HT-29 (cell line): ENCODE data around the gene FGG. TPM values are rescaled to one million over a fixed set of nuclear protein-coding genes. Genes with fewer than 3 reads are reported as not detected.
A peak's percentile ranks its signal among the peaks of the same experiment; 100 is the strongest.

Source experiments
- DNase-seq: peaks from one replicate; pipeline ENCODE4 v3.0.0-alpha.2; 2015; ENCODE audit warnings: low spot score
- total RNA-seq: library from RNA; depleted of rRNA; stranded (reverse); fragments of >200 nt; shearing (Covaris generic); gene quantifications from 2 replicates; pipeline ENCODE4 v1.2.3, GENCODE V29; 2014

FGG gene
- total RNA-seq, 1 experiment from 2014 or later, result not detected

DNA sequence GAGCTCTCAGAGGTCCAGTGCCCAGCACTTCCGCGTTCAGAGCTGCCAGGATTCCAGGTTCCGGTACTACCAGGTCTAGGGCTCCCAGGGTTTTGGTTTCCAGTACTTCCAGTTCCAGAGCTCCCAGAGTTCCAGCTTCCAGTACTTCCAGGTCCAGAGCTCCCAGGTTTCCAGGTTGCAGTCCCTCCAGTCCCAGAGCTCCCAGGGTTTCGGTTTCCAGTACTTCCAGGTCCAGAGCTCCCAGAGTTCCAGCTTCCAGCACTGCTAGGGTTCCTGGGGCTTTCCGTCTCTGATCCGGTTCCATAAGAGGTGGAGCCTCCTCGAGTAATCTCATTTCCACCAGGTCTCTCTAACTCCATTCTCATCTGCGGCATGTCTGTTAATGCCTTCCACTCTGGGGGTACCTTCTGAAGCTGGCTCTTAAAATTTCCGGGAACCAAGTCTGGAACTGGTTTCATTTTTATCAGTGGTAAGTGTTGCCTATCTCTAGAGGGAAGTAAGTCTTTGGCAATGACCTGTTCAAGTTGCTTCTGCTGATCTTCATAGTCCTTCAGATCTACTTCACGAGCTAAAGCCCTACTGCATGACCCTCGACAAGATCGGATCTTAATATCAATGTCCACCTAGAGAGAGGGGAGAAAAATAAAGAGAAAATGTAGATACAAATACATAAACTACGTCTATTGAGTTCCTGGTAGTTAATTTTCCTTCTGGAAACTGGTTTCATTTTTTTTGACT, 26.0 kb downstream of the FGG start:
- DNase-seq, result no peak

DNA sequence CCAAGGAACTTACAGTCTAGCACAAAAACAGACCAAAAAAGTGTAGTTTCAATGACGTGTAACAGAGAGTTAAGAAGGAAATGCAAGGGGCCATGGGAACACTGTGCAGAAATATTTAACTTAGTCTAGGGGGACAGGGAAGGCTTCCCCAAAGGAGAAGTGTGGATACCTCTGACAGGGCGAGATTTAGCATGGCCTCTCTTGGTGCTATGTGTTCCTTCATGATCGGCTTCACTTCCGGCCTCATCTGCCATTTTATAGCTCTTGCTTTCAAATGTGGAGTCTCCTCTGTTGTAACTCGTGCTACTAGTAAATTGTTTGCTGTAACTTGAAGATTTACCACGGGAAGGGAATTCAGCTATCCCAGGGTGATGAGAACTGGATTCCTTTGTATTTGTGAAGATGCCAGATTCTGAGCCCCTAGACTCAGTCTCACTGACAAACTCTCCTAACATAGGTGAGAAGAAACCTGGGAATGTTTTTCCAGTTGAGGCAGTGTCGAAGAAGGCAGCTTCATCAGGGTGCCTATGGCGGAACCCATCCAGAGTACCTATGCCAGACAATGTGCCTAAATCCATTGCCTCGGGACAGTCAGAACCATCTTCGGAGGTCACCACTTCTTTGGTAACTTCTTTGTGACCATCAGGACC, 27.0 kb downstream of the FGG start:
- no peak for DNase-seq

DNA sequence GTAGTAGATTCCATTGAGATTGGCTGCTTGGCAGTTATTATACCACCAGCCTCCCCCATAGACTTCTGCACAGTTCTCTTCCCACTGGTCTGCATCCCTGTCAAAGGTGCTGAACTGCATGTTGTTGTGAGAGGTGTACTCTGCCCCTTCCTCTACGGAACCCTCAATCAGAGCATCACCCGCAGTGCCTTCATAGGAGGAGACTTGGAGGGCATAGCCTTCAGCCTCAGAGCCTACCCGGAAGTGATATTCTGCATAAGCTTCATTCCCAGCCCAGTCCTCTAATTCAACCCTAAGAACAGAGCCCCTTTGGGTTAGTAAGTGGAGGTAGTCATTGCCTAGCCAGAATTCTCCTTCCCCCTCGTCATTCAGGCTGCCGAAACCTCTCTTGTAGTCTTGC, 28.2 kb downstream of the FGG start:
- DNase-seq, result no peak

DNA sequence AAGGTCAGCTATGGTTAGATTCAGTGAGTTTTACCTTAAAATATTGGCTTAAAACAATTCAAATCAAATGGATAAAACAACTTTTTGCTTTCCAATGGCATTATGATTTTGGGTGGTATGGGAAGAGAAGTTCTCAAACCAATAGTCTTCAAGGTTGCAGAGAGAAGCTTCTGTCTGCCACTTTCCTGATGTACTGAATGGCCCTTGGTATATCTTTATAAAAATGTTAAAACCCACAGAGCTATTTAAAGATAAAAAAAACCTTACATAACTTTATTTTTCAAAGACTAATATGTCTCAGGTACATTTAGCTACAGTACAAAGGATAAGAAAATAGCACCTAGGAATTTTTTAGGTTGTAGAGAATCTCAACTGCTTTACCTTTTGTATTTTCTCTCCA, 28.8 kb downstream of the FGG start:
- no peak for DNase-seq

DNA sequence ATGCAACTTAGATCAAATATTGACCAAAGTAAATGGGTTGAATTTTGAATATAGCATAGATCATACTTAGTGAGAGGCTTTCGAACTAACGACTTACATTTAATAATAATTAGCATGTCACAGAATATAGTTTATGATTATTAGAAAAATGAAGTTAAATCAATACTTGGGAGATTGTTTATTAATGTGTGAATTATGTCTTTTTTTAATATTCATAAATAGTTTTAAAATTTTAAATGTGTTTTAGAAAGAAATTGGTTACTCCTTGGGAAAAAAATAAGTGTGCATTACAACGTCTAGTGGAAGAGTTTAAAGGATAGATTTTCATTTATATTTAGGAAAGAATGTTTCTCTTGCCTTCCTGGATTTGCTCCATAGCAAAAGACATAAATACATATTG, 29.2 kb downstream of the FGG start:
- no peak for DNase-seq

DNA sequence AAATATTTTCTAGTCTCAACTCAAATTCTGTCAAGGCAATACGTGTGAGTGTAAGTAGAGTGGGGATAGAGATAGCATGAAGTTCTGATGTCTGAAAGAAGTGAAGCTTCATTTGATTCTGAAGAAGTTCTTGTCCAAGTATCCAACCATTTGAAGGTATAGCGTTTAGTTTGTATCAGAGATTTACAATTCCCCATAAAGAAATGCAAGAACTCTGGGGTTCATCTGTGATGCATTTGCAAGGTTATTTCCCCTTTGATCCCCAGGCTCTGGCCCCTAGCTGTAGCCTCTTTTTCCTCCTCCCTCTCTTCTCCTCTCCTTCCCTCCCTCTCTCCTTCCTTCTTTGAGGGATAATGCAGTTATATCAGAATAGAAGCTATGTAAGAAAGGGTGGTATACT, 29.7 kb downstream of the FGG start:
- DNase-seq, result no peak

DNA sequence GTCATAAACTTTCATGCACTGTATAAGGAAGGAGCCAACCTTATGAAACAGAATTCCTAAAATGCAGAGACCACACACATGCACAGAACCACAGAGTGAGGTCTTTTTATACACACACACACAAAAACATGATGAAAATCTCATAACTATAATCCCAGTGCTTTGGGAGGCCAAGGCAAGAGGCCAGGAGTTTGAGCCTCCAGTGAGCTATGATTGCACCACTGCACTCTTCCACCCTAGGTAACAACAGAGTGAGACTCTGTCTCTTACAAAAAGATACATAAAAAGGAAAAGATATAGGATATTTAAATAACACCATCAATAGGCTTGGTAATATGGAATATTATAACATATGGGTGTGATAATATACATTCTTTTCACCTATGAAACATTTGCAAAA, 32.5 kb downstream of the FGG start:
- no peak for DNase-seq

DNA sequence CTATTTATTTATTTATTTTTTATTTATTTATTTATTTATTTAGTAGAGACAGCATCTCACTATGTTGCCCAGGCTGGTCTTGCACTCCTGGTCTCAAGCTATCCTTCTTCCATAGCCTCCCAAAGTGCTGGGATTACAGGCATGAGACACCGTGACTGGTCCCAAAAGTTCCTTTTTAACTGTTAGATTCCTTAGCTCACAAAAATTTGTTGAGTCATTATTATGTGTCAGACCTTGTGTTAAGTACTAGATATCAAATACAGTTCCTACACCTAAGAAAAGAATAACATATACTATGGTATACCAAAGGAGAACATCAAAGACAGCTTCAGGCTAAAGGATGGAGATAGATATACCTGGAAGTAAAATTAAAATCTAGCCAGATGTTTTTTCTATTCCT, 33.5 kb downstream of the FGG start:
- DNase-seq, result no peak

DNA sequence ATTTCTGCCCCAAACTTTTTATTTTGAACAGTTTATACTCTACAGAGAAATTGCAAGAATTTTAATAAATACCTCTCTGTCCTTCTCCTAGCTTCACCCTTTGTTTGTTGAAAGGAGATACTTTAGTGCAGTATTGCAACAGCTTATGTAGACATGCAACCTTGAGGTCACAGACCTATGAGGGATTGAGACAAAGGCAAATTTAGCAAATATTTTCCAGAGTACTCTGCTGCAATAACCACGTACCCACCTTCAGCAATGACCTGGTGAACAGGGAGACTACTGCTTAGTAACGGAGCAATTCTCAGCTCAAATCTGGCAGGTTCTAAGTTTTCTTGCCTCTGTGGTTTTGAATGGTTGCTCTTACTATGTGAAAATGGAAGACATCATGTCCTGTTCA, 35.1 kb downstream of the FGG start:
- no peak for DNase-seq

DNA sequence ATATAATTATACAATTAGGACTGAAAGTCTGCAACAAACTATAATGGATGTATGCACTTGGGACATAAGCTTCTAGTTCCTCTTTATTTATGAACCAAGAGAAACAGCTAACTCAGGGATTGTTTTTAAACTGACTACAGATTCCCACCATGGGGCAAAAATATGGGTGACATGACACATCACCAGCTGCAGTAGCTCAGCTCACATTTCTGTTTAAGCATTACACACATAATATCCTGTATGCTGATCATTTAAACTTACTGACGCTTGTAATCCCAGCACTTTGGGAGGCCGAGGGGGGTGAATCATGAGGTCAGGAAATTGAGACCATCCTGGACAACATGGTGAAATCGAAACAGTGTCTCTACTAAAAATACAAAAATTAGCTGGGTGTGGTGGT, 38.1 kb downstream of the FGG start:
- DNase-seq, result no peak

DNA sequence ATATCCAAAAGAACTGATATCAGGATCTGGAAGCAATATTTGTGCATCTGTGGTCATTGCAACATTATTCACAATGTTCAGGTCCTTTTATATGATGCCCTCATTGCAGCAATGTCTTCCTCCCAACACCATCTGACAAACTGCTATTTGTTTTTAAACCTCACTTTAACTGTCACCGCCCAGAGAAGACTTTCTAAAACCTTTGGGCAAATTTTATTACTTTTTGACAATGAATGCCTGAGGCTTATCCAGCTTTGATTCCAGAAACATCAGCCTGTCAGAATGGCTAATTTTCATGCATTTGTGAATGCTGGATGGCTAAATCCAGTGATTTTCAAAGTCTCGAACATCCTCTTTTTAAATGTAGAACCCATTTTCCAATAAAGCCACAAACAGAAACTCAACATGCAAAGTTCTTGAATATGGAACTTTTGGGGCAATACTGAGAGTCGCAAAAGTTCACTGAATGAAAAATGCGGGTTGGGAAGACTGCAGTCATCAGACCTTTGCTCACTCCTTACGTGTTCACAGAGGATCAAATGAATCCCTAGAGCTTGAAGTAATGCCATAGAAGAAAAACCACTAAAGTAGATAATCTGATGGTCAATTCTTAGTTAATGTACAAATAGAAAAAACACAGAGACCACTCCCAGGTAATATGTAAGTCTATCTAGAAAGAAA, 39.1 kb downstream of the FGG start:
- DNase-seq, result no peak

DNA sequence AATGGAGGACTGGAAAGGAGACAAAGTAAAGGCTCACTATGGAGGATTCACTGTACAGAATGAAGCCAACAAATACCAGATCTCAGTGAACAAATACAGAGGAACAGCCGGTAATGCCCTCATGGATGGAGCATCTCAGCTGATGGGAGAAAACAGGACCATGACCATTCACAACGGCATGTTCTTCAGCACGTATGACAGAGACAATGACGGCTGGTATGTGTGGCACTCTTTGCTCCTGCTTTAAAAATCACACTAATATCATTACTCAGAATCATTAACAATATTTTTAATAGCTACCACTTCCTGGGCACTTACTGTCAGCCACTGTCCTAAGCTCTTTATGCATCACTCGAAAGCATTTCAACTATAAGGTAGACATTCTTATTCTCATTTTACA, 42.9 kb downstream of the FGG start:
- DNase-seq, result no peak

DNA sequence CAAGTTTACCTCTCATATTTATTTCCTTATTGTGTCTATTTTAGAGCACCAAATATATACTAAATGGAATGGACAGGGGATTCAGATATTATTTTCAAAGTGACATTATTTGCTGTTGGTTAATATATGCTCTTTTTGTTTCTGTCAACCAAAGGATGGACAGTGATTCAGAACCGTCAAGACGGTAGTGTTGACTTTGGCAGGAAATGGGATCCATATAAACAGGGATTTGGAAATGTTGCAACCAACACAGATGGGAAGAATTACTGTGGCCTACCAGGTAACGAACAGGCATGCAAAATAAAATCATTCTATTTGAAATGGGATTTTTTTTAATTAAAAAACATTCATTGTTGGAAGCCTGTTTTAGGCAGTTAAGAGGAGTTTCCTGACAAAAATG, 43.4 kb downstream of the FGG start:
- DNase-seq, result no peak

DNA sequence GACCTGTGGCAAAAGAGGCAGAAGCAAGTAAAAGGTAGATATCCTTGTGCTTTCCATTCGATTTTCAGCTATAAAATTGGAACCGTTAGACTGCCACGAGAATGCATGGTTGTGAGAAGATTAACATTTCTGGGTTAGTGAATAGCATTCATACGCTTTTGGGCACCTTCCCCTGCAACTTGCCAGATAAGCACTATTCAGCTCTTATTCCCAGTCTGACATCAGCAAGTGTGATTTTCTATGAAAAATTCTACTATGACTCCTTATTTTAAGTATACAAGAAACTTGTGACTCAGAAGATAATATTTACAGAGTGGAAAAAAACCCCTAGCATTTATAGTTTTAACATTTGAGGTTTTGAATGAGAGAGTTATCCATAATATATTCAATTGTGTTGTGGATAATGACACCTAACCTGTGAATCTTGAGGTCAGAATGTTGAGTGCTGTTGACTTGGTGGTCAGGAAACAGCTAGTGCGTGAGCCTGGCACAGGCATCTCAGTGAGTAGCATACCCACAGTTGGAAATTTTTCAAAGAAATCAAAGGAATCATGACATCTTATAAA, 45.7 kb downstream of the FGG start:
- DNase-seq, result no peak

DNA sequence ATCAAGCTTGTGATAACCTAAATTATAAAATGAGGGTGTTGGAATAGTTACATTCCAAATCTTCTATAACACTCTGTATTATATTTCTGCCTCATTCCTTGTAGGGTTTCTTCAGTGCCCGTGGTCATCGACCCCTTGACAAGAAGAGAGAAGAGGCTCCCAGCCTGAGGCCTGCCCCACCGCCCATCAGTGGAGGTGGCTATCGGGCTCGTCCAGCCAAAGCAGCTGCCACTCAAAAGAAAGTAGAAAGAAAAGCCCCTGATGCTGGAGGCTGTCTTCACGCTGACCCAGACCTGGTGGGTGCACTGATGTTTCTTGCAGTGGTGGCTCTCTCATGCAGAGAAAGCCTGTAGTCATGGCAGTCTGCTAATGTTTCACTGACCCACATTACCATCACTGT, 46.8 kb downstream of the FGG start:
- DNase-seq, result no peak

DNA sequence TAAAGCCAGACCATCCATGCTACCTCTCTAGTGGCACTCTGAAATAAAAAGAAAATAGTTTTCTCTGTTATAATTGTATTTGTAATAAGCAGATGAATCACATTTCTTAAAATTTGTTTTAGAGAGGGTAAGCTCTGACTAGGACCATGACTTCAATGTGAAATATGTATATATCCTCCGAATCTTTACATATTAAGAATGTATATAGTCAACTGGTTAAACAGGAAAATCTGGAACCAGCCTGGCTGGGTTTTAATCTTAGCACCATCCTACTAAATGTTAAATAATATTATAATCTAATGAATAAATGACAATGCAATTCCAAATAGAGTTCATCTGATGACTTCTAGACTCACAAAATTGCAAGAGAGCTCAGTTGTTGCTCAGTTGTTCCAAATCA, 48.1 kb downstream of the FGG start:
- no peak for DNase-seq

DNA sequence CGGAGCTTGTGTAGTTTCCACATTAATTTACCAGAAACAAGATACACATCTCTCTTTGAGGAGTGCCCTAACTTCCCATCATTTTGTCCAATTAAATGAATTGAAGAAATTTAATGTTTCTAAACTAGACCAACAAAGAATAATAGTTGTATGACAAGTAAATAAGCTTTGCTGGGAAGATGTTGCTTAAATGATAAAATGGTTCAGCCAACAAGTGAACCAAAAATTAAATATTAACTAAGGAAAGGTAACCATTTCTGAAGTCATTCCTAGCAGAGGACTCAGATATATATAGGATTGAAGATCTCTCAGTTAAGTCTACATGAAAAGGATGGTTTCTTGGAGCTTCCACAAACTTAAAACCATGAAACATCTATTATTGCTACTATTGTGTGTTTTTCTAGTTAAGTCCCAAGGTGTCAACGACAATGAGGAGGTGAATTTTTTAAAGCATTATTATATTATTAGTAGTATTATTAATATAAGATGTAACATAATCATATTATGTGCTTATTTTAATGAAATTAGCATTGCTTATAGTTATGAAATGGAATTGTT, 49.7 kb downstream of the FGG start, which contains the start of gene FGB:
Gene FGB (plus strand): TSS at position 315 of the 558 bp plus-strand sequence. CDS start 8 bp downstream, at position 323.
- no peak for DNase-seq

DNA sequence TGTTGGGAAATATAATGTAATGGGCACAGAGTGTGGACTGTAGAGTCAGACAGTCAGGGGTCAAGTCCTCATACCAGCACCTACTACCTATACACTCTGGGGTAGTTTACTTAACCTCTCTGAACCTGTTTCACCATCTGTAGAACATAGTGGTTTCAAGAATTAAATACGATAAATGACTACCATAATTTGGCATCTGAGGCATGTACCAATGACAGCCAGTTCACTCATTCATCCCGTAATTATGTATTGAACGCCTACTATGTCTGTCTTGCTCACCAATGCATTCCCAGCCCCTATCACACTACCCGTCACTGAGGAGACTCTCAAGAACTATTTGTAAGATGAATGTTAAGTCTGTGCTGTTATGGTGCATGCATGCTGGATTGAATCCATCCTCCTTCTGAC, 51.6 kb downstream of the FGG start:
- DNase-seq, result no peak

DNA sequence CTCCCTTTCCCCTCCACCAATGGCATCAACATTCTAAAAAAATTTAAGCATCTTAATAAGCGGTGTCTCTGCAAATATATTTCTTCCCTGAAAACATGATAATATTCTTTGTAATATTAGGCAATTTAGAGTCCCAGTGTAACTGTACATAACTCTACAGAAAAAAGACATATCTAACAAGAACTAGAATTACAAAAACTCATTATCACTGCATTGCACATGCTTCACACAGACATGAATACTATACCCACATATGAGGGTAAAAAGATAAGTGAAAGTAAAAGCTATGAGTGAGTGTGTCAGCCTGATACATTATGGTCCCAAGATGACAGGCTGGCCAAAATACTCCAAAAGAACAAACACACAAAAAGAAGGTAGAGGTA, 52.0 kb downstream of the FGG start:
- DNase-seq, result no peak

DNA sequence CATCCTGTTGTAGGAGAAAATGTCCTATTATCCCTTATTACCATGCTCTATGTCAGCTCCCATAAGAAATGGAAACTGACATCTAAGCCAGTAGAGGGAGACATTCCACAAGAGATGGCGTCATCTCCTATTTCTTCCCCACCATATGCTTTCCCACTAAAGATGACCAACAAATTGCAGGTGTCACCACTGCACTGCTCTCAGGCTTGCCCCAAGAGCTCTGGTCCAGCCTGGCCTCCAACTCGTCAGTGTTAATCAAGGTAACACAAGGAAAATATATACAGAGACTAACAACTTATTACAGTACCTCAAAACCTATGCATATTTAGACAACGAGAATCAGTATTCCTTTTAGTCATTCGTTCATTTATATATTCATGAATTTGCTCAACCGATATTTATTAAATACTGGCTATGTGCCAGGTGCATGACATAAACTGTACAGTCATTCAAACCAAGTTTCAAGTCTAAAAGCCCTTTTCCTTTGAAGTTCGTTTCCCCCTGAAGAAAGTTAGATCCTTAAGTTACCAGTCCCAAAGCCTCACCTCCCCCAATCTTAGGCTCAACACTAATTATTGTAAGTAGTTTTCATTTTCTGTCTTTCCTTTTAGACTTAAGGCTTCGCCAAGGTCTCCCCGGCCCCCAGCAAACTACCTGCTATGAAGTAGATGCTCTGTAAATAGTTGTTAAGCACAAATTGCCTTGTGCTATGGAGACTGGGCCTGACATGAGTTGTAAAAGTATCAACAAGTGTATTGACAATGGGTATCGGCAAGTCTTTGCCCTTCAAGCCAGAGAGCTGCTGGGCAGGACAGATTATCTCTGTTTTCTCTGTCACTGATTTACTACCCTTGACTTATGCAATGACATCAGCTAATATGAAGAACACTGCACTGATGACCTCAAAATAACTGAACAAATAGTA, 52.7 kb downstream of the FGG start:
- DNase-seq, result peak; percentile 76

DNA sequence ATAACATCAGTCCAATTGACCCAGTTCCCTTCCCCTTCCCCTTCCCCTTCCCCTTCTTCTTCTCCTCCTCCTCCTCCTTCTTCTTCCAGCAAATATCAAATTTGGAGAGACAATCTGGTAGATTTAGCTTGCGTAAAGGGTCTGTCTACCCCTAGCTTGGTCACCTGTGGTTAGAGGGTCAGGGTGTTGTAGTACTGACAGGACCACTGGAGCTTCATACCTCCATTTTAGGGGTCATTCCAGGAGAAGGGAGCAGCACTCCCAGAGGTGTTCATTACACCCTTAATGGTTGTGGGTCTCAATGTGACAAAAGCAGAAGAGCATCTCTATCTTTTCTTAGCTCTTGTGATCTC, 53.3 kb downstream of the FGG start:
- no peak for DNase-seq
